HG03442 (cell line): ENCODE results near the gene SMYD5.

ENCODE experiments used
- ATAC-seq: cut with Tn5 transposase; IDR thresholded peaks from one replicate; pipeline ENCODE4 v1.9.1; 2021; ENCODE audit warnings: mild to moderate bottlenecking, moderate library complexity; ENCODE audit not compliant: unreplicated experiment

Gene SMYD5

DNA sequence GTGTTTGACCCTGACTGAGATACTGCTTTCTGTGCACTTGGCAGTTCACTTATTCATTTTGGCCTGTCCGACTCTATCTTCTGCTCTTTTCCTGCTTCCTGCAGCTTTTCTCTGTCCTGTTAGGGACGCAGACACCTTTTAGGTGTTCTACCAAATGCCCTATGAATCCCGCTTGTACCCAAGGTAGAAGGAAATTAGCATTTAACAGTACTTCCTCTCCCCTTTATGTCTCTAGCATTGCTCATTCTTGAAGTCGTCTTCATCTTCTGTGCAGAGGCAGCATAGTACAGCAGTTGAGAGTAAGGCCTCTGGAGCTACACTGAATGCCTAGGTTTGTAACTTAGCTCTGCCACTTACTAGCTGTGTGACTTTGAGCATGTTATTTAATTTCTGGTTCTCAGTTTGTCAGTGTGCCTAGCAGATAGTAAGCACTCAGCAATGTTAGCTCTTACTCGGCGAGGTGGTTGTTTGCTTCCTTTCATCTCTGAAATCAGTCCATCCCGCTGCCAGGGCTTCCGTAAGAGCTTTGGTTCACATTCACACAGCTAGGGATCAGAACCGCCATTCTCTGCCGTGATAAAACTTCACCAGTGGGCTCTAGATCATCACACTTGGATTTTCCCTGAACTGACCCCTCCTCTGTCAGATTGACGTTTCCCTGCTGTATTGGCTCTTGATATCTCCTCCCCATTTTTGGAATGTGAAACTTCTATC is 21.4 kb downstream of the SMYD5 start:
- no peak for ATAC-seq

DNA sequence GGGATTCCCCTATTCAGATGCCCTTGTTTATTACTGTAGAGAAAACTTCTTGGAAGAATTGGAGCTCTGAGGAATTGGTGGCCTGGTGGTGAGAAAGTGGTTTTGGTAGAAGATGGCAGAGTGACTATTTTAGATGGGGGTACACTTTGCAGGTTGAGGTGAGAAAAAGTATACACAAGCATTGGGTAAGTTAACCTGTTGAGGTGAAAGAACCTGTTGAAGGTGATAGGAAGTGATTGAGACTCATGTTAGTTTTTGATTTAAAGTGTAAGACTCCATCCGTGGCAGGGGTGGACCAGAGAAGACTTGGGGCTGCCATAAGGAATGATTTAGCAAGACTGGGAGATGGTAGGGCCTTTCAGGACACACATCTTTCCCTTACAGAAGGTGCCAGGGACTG is 23.1 kb downstream of the SMYD5 start:
- no peak for ATAC-seq

DNA sequence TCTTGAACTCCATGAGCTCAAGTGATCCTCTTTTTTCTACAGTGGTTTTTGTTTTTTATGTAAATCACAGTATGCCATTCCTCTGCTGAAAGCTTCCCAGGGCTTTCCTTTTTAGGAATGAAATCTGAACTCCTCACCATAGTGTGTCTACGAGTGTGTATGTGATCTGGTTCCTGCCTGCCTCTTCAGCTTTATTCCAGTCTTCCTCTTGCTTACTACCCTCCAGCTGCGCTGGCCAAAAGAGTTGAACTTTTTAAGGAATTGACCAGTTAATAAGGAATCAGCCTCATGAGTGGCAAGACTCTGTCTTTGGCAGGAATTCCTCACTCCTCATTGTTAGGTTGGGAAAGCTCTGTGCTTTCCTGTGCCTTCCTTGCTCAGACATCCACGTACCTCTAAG is 24.1 kb downstream of the SMYD5 start:
- ATAC-seq = no peak

DNA sequence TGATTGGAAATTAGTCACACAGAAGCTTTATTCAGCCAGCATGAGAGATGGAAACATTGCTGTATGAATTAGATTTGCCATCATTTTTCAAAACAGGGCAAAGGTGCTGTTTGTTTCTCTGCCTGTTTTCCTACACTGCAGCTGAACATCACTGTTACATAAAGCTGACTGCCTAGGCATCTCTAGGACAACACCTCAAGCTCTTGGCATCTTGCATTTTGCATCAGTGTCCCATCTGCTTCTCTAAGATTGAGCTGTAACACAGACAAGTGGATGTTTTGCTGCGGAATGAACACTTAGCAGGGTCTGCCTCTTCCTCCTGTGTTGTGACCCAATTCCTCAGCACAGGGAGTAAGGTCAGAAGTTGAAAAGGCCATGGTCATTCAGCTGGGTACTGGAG is 24.9 kb downstream of the SMYD5 start:
- no peak for ATAC-seq

DNA sequence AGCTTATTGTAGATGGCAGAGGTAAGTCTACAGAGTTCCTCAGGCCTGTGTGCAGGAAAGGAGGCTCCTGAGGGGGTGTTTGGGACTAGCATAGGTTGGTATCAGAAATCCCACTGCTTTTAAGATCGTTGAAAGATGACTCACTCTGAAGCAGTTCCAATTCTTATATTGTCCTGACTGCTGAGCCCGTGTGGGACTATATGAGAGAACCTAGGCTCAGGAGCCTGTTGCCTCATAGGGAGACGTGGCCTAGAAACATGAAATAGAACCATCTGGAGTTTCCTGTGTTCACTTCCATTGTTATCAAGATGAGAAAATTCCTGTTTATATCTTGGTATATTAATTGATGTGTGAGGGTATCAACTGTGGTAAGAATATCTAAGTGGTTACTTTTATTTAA is 25.7 kb downstream of the SMYD5 start:
- ATAC-seq = no peak

DNA sequence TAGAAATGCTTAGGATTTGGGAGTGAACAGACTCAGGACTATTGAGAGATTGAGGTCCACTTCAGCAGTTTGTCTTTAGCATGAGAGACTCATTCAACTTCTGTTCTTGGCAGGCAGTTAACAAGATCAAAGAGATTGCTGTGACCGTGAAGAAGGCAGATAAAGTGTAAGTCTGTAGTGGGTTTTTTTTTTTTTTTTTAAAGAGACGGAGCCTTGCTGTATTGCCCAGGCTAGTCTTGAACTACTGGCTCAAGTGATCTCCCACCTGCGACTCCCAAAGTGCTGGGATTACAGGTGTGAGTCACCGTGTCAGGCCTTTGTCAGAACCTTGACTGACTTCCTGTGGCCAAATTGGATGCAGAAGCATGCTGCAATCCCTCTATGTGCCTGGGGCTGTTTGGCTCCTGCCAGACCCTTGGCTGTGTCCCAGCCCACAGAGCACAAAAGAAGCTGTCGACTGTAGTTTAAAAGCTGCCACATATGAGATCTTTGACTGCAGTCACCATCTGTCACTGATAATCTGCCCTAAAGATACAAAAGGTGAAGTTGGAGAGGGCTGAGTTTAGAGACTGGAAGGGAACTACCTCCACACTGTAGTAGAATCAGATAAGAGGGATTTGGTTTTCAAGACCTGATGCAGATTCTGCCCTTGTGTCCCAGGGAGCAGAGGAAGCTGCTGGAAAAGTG is 30.0 kb downstream of the SMYD5 start:
- no peak for ATAC-seq

DNA sequence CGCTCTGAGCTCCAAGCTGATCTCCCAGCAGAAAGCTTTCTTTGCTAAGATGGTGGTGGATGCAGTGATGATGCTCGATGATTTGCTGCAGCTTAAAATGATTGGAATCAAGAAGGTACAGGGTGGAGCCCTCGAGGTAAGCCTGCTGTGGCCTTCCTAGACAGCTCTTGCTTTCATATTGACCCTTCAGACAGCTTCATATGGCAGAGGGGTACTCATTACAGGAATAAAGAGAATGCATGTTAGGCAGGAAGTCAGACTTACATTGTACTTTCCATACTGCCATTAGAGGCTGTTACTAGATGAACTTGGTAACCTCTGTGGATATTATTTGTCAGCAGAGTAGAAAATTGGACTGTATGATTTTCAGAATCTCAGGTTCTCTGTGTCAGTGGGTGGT is 30.5 kb downstream of the SMYD5 start:
- ATAC-seq = no peak

DNA sequence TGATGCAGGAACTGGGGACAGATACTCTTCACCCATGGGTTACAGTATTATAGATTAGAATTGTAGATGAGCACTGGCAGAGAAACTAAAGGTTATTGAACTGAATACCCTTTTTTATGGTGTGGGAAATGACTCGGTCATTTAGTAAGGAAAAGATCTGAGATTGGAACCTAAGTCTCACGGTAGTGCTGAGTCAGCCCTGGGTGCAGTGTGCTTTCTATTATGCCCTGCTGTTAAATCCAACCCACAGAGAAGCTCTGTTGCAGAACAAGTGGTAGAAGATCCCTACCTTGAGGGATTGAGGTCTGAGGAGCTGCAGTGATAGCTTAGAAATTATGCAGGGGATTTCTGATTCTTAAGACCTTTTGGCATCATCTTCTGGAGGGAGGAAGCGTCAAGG is 32.8 kb downstream of the SMYD5 start:
- no peak for ATAC-seq

DNA sequence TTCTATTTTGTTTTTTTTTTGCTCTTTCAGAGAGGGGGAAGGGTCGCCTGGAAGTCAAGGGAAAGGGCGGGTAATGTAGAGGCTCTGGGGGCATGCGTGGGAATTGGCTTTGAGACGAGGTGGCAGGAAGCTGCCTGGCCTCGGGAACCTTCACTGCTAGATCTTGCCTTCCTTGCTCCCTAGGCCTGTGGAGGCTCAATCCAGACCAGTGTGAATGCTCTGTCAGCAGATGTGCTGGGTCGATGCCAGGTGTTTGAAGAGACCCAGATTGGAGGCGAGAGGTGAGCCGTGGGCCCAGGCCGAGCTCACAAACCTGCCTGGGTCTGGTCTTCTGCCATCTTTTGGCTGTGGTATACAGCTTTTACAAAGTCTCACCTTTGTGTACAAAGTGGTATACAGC is 35.6 kb downstream of the SMYD5 start:
- ATAC-seq = no peak

DNA sequence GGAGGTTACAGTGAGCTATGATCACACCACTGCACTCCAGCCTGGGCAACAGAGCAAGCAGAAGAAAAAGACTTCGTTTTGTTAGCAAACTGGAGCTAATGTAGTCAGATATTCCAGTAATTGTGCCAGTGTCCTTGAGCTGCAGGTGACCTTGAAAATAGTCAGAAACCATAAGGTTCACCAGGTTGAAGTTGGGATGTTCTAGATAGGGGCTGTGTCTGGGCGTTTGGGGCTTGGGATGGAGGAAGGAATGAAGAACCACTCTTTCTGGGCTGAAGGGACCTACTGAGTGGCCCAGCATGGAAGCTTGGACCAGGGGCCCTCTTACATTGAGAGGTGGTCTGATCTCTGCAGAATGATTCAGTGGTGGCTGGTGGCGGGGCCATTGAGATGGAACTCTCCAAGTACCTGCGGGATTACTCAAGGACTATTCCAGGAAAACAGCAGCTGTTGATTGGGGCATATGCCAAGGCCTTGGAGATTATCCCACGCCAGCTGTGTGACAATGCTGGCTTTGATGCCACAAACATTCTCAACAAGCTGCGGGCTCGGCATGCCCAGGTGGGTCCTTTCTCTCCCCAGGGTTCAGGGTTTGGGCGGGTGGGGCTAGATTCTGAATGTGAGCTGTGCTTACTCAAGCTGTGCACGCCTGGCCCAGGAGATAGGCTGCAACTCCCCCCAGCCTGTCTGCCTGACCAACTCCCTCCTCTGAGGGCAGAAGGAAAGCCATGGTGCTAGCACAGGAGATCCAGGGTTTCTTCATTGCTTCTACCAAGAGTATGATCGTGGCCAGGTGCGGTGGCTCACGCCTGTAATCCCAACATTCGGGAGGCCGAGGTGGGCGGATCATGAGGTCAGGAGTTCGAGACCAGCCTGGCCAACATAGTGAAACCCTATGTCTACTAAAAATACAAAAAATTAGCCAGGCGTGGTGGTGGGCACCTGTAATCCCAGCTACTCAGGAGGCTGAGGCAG is 37.1 kb downstream of the SMYD5 start:
- ATAC-seq = no peak

DNA sequence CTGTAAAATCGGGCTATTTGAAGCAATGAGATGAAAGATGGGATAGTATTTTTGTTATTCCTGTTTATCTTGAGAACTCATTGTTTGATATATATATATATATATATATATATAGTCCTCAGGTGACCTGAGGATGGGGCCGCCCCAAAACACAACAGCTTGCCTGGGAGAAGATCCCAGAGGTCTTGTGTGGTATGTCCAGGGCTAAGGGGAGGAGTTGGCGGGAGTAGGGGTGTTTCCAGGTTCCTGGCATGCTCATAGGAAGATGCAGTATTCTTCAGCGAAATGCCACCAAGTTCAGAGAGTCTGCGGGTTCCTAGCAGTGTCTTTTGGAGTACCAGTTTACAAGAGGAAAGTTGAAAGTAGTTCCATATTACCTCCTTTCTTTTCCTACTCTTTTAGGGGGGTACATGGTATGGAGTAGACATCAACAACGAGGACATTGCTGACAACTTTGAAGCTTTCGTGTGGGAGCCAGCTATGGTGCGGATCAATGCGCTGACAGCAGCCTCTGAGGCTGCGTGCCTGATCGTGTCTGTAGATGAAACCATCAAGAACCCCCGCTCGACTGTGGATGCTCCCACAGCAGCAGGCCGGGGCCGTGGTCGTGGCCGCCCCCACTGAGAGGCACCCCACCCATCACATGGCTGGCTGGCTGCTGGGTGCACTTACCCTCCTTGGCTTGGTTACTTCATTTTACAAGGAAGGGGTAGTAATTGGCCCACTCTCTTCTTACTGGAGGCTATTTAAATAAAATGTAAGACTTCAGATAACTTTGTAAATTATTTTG is 38.4 kb downstream of the SMYD5 start:
- no peak for ATAC-seq

DNA sequence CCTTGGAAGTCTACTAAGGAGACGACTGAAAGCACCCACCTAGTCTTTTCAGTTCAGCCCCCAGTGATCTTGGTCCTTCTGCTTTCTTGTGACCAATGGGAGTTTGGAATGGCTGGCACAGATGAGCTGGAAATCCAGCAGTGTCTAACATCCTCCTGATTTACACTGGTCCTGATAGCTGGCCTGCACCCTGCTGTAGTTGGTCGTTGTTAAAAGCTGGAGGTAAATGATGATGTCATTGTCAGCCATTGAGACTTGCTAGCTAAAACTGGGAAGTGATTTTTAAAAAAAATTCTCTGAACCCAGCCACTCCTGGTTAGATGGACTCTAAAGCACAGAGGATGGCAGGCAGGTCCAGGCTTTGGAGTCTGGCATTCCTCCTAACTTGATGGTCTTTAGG is 39.4 kb downstream of the SMYD5 start:
- ATAC-seq = no peak

DNA sequence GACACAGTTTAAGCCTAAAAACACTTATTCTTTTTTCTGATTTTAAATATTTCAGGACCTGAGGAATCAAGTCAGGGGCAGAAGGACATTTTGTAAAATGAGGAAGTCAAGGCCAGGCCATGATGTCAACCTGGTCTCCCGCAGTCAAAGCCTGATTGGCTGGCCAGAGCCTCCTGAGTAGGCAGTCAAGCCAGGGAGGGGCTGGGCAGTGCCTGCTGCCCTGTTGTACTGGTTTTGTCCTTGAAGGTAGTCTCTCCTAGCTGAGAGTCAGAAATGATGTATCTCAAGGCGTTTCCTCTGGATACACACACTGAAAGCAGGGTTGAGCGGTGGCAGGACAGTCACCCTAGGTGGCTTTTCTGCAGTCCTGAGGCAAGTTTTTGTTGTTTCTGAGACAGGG is 39.9 kb downstream of the SMYD5 start:
- ATAC-seq = no peak

DNA sequence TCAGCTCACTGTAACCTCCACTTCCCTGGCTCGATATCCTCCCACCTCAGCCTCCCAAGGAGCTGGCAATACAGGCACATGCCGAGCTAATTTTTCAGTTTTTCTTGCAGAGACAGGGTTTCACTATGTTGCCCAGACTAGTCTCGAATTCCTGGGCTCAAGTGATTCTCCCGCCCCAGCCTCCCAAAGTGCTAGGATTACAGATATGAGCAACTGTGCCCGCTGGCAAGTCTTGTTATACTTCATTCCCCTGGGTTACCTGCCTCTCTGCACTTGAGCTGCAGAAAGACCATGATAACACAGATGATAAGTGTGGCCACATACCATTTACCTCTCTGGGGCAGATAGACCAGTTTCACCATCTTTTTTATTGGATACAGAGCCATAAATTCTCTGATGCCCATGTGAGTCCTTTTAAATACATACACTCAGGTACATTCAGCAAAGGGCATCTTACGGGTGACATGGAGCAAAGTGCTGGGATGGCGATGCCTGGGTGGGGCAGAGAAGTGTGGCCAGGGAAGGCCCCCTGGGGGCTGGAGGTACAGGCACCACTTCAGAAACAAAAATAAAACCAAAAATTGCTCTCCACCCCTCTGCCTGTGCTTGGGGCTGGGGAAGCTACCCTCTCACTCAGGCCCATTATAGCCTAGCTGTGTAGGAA is 40.4 kb downstream of the SMYD5 start:
- ATAC-seq = no peak

DNA sequence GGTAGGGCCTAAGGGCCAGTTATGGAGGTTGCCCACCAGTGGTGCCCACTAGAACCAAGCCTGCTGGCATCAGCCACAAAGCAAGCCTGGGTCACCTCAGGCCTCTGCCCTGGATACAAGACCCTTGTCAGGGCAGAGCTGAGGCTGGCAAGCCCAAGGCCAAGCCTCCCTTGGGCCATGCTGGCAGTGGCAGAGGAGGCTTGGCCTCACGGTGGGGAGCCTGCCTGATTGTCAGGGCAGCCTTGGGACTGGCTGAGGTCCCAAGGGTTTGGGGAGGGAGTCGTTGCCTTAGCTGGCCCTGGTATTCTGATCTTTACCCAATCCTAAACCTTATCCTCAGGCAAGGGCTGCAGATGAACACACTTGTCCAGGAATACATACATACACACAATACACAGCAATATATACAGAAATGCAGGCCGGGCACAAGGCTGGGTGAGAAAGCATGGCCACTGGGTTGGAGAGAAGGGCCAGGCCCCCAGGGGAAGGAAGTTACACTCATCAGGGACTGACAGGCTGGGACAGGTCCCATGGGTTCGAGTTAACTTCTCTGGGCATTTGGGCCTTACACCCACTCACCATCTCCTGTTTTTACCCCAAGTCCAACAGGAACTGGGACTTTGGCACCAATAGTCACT is 41.1 kb downstream of the SMYD5 start:
- ATAC-seq = no peak

DNA sequence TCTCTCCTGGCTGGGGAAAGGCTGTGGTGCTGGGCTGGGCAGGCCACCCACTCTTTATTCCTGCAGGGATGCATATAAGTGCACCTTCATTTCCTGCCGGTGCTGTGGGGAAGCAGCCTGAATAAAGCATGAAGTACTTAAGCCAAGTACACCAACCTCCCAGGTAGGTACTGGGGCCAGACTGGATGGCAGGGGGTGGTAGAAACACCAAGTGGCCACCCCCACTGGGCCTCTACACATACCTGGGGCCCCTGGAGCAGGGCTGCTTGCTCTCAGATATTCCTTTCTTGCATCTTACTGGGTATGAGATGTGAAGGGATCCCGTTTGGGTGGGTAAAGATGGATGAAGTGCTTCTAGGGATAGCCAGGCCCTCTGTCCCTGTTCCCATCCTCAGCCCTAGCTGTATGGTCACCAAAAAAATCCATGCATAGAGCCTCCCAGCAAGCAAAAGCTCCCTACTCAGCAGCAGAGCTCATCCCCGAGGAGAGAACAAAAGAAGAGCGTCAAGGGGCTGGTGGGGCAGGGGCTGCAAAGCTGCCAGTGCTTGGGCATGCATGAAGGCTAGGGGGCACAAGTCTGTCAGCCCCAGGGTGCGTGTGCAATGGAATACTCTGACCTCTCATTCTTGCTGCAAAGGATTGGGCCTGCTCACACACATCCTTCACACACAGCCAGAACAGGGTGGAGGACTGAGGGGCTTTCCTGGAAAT is 42.0 kb downstream of the SMYD5 start:
- ATAC-seq = no peak

DNA sequence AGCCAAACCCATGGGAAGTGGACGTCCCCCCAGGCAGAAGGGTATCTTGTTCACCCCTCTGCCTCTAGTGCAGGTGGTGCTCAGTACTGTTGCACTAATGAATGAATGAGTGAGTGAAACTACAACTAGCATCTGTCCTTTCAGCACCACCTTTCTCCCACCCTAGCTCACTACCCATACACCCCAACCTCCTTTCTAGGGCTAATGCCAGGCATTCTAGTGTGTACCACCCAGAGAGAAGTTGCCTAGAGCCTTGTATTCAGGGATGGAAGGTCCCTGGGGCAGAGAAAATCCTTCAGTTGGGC is 42.5 kb downstream of the SMYD5 start:
- no peak for ATAC-seq

DNA sequence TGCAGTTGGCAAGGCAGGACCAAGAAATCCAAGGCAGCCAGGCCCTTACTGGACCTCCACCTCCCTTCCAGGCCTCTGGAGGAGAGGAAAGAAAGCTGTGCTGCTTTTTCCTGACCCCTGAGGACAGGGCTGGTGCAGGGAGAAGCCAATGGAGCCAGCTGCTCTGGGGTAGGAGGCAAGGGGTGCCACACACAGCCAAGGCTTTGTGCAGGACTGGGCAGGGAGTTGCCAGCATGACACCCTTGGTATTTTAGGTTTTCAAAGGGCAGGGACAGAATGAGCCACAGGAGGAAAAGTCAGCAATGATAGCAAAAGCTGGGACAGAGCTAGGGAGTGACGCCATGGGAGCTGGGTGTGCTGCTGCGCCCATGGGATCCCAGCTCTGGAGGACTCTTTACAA is 43.0 kb downstream of the SMYD5 start:
- ATAC-seq = no peak

DNA sequence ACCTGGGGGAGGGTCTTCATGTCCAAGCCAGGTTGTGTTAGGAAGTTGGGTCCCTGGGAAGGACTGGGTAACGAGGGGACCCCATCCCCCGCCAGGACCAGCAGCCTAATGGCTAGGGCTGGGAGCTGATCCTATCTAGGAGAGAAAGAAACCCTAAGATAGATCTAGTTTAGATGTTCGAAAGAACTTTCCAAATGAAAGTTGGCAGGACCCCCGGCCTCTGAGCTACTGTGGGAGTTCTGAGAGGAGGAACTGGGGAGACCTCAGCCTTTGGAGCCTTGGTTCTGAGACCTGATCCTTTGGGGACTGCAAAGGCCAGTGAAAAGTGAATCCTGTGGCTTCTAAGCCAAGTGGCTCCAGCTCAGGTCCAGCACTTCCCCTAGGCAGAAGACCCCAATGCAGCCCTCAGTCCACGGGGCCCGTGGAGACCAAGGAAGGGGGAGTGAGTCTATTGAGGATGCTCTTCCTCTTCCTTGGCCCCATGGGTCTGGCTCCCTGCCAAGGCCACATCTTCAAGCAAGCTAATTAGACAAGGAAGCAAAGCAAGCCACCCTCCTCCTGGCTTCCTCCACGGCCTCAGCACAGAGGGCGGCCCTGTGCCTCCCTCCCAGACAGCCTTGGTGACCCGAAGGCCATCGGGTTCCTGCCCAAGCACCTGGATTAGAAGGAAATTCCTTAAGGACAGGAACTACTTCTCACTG is 43.5 kb downstream of the SMYD5 start:
- no peak for ATAC-seq
